Right lobe of liver (tissue), 4 donors: ENCODE data around the gene CBX3.

Experiments used
- POLR2A ChIP-seq: fragments of 450-650 bp; IDR thresholded peaks from one replicate; pipeline ENCODE4 v1.6.1; 2017; ENCODE audit warnings: antibody characterized with exemption, mild to moderate bottlenecking
- TF ChIP-seq, protein P1 (sequence below), 4 donors: fragments of 200-600 bp in 3 of 4; fragments of 450-650 bp in 1 of 4; IDR thresholded peaks; one replicate each; pipeline versions ENCODE4 v1.5.1 to v1.8.0; 2016 to 2022; ENCODE audit warnings: antibody characterized with exemption in 4 of 4, mild to moderate bottlenecking in 2 of 4
- donor health status: DM: no; HTN: no; CAD: no.
- donor health status: DM: no; HTN: no; CAD: no.
- donor health status: DM: no; HTN: yes; CAD: no.

DNA sequence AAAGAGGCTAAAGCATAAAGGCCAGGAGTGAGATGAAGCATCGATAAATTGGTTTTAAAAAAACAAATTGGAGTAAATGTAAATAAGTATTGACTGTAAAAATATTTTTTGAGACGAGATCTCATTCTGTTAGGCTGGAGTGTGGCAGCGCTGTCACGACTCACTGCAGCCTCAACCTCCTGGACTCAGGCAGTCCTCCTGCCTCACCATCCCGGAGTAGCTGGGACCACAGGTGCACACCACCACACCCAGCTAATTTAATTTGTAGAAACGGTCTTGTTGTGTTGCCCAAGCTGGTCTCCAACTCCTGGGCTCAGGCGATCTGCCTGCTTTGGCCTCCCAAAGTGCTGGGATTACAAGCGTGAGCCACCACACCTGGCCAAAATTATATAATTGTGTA lies 18.8 kb upstream of the CBX3 start:
- TF ChIP-seq, protein P1, sequence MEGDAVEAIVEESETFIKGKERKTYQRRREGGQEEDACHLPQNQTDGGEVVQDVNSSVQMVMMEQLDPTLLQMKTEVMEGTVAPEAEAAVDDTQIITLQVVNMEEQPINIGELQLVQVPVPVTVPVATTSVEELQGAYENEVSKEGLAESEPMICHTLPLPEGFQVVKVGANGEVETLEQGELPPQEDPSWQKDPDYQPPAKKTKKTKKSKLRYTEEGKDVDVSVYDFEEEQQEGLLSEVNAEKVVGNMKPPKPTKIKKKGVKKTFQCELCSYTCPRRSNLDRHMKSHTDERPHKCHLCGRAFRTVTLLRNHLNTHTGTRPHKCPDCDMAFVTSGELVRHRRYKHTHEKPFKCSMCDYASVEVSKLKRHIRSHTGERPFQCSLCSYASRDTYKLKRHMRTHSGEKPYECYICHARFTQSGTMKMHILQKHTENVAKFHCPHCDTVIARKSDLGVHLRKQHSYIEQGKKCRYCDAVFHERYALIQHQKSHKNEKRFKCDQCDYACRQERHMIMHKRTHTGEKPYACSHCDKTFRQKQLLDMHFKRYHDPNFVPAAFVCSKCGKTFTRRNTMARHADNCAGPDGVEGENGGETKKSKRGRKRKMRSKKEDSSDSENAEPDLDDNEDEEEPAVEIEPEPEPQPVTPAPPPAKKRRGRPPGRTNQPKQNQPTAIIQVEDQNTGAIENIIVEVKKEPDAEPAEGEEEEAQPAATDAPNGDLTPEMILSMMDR (IDR thresholded peaks at IDR 0.05), result no peak
- no peak for TF ChIP-seq POLR2A
